HCT116 (cell line): ENCODE data around the gene ZSCAN23. TPM values are rescaled to one million over a fixed set of nuclear protein-coding genes. Genes with fewer than 3 reads are reported as not detected.
"Not testable (repeated sequence)": the region's sequence is repeated elsewhere in the genome, so short reads cannot be mapped to it uniquely, and the experiment has no call there.

Source experiments
- ATAC-seq: fragments of 200-7000 bp; cut with Tn5 transposase; 2 replicates; pipeline ENCODE4 v1.9.1; 2020; ENCODE audit warnings: mild to moderate bottlenecking, moderate library complexity
- BruUV-seq: library from RNA; stranded (reverse); fragments of 400-500 nt; replicated peaks from 2 replicates; lab custom pipeline; 2021; lab: Mats Ljungman, UMichigan
- CTCF ChIA-PET: fragments of 300-600 bp; sonication (Branson Sonifier 250); formaldehyde crosslinking; loops from one replicate; lab custom pipeline; 2021; ENCODE audit warnings: antibody characterized with exemption; lab: Charles Lee
- POLR2A ChIA-PET: fragments of 300-600, 350-600 bp; sonication (Branson Sonifier 250); formaldehyde crosslinking; loops from one replicate; lab custom pipeline; 2021; ENCODE audit warnings: antibody characterized with exemption; lab: Charles Lee
- RAD21 ChIA-PET, 2 experiments: fragments of 300-600 bp; sonication (Branson Sonifier 250); formaldehyde crosslinking; loops; one replicate each; lab custom pipeline; 2023; ENCODE audit warnings: low total read pairs in 2 of 2; ENCODE audit not compliant: uncharacterized antibody in 2 of 2, unreplicated experiment in 2 of 2, low non-redundant PET in 1 of 2; lab: Charles Lee
- DNase-seq: peaks from one replicate; pipeline ENCODE4 v3.0.0-alpha.2; 2010; ENCODE audit warnings: low read depth, low spot score
- H2AFZ ChIP-seq: fragments of 200-600 bp; shearing (Covaris generic), sonication (generic); 2 replicates; pipeline ENCODE4 v1.6.1; 2017; ENCODE audit warnings: low read depth, mixed run types, mixed read lengths, antibody characterized with exemption, low read length; ENCODE audit not compliant: poor library complexity, severe bottlenecking
- H3K27ac ChIP-seq: 2 replicates; pipeline ENCODE4 v1.5.1; 2012; ENCODE audit warnings: low read depth, low read length
- H3K27me3 ChIP-seq: fragments of 200-600 bp; sonication (generic); 2 replicates; pipeline ENCODE4 v1.6.1; 2016; ENCODE audit warnings: mixed run types, low read length, mixed read lengths; ENCODE audit not compliant: insufficient read depth
- H3K36me3 ChIP-seq, 2 experiments: fragments of 200-500 bp in 1 of 2; fragments of 200-600 bp in 1 of 2; sonication (Bioruptor generic) in 1 of 2; sonication (generic) in 1 of 2; 2 replicates each; pipeline versions ENCODE4 v1.5.1 to v1.6.1; 2014 to 2016; ENCODE audit warnings: low read length in 2 of 2, inconsistent platforms in 1 of 2, mixed read lengths in 1 of 2, mixed run types in 1 of 2; ENCODE audit not compliant: insufficient read depth in 2 of 2, control insufficient read depth in 1 of 2
- H3K4me1 ChIP-seq, 2 experiments: fragments of 200-600 bp in 1 of 2; sonication (generic) in 1 of 2; 2 replicates each; pipeline versions ENCODE4 v1.5.1 to v1.6.1; 2012 to 2017; ENCODE audit warnings: low read length in 2 of 2, inconsistent platforms in 1 of 2, mild to moderate bottlenecking in 1 of 2, mixed read lengths in 1 of 2, mixed run types in 1 of 2, moderate library complexity in 1 of 2; ENCODE audit not compliant: insufficient read depth in 2 of 2, control insufficient read depth in 1 of 2
- H3K4me2 ChIP-seq: fragments of 200-600 bp; sonication (generic); 2 replicates; pipeline ENCODE4 v1.6.1; 2017; ENCODE audit warnings: mixed run types, low read length, mixed read lengths
- H3K4me3 ChIP-seq, 2 experiments: fragments of 200-600 bp in 1 of 2; sonication (generic) in 1 of 2; replicated peaks in 1 of 2; 2 replicates each; pipeline ENCODE4 v1.5.1; 2011 to 2016; ENCODE audit warnings: low read length in 2 of 2, control low read depth in 1 of 2, low read depth in 1 of 2, mild to moderate bottlenecking in 1 of 2, mixed read lengths in 1 of 2, mixed run types in 1 of 2
- H3K79me2 ChIP-seq: fragments of 200-600 bp; sonication (generic); 2 replicates; pipeline ENCODE4 v1.6.1; 2017; ENCODE audit warnings: mild to moderate bottlenecking, mixed run types, low read length, moderate library complexity, mixed read lengths; ENCODE audit not compliant: insufficient read depth
- H3K9ac ChIP-seq: fragments of 200-600 bp; sonication (generic); 2 replicates; pipeline ENCODE4 v1.6.1; 2016; ENCODE audit warnings: low read length, mixed read lengths
- H3K9me2 ChIP-seq: fragments of 200-600 bp; sonication (generic), shearing (Covaris generic); 2 replicates; pipeline ENCODE4 v1.6.1; 2017; ENCODE audit warnings: mixed run types, mild to moderate bottlenecking, moderate library complexity; ENCODE audit not compliant: insufficient read depth
- H3K9me3 ChIP-seq, 2 experiments: fragments of 200-500 bp in 1 of 2; fragments of 200-600 bp in 1 of 2; sonication (Bioruptor generic) in 1 of 2; sonication (generic) in 1 of 2; 2 replicates each; pipeline ENCODE4 v1.6.1; 2014 to 2017; ENCODE audit warnings: low read length in 2 of 2, mixed read lengths in 2 of 2, inconsistent platforms in 1 of 2, low read depth in 1 of 2, mild to moderate bottlenecking in 1 of 2, mixed run types in 1 of 2, moderate library complexity in 1 of 2; ENCODE audit not compliant: control insufficient read depth in 1 of 2, insufficient read depth in 1 of 2
- H4K20me1 ChIP-seq: fragments of 200-600 bp; sonication (generic), shearing (Covaris generic); 2 replicates; pipeline ENCODE4 v1.6.1; 2017; ENCODE audit warnings: mixed run types, mild to moderate bottlenecking, moderate library complexity; ENCODE audit not compliant: insufficient read depth
- EGR1 ChIP-seq: IDR thresholded peaks from 2 replicates; pipeline ENCODE4 v1.6.1; 2012; ENCODE audit warnings: low read depth
- ELF1 ChIP-seq: IDR thresholded peaks from 2 replicates; pipeline ENCODE4 v1.6.1; 2012; ENCODE audit warnings: low read depth, borderline replicate concordance
- EZH2phosphoT487 ChIP-seq: fragments of 200-600 bp; IDR thresholded peaks from 2 replicates; pipeline ENCODE4 v1.6.1; 2018; ENCODE audit warnings: antibody characterized with exemption, borderline replicate concordance
- POLR2A ChIP-seq: IDR thresholded peaks from 2 replicates; pipeline ENCODE4 v1.7.0; 2011; ENCODE audit warnings: borderline replicate concordance; ENCODE audit not compliant: insufficient read depth, insufficient read length; ENCODE audit errors: extremely low read depth
- POLR2AphosphoS5 ChIP-seq: IDR thresholded peaks from 2 replicates; pipeline ENCODE4 v1.6.1; 2011; ENCODE audit warnings: mild to moderate bottlenecking, low read depth, low read length, moderate library complexity
- SIN3A ChIP-seq: IDR thresholded peaks from 2 replicates; pipeline ENCODE4 v1.6.1; 2012; ENCODE audit warnings: low read depth
- SP1 ChIP-seq: IDR thresholded peaks from 2 replicates; pipeline ENCODE4 v1.6.1; 2012; ENCODE audit warnings: low read depth
- SRF ChIP-seq: IDR thresholded peaks from 2 replicates; pipeline ENCODE4 v1.6.1; 2012; ENCODE audit warnings: low read depth
- TCF7L2 ChIP-seq: IDR thresholded peaks from 2 replicates; pipeline ENCODE4 v1.7.0; 2011; ENCODE audit warnings: borderline replicate concordance, inconsistent platforms; ENCODE audit not compliant: insufficient read depth, insufficient read length; ENCODE audit errors: extremely low read depth
- ZBTB33 ChIP-seq: IDR thresholded peaks from 2 replicates; pipeline ENCODE4 v1.6.1; 2011; ENCODE audit warnings: mild to moderate bottlenecking, low read length, moderate library complexity; ENCODE audit not compliant: insufficient replicate concordance; ENCODE audit errors: extremely low read depth
- intact Hi-C: fragments of 100-400 bp; cut with micrococcal nuclease; formaldehyde crosslinking; loops from 2 replicates; pipeline ENCODE4 v1.10.0; 2022
- total RNA-seq: library from RNA; stranded (reverse); gene quantifications from one replicate; pipeline ENCODE4 v1.2.1, GENCODE V29; 2021; ENCODE audit not compliant: unreplicated experiment

The ZSCAN23 gene
- total RNA-seq, 1 experiment from 2014 or later = not detected

- ChIA-PET RAD21 (no interaction called here), CTCF (no interaction called here), POLR2A (no interaction called here)
- H3K27ac ChIP-seq = no peak overlapping the region
- no peaks in the 10 kb centered on the region for H3K9me2 ChIP-seq
- H3K9ac ChIP-seq = no peak overlapping the region
- H3K36me3 ChIP-seq = no peaks in the 10 kb centered on the region
- no peaks in the 10 kb centered on the region for H4K20me1 ChIP-seq
- intact Hi-C loops = no loop called here
- H2AFZ ChIP-seq = no peak overlapping the region
- H3K27me3 ChIP-seq = no peaks in the 10 kb centered on the region
- DNase-seq (no peak), ATAC-seq (no peak)
- BruUV-seq = no TSS peak
- H3K4me3 ChIP-seq = no peak overlapping the region
- TF ChIP-seq TCF7L2 (no peak), SIN3A (no peak), SP1 (no peak), EGR1 (no peak), POLR2AphosphoS5 (no peak), SRF (no peak), EZH2phosphoT487 (no peak), ELF1 (no peak), POLR2A (no peak), ZBTB33 (no peak)
- H3K4me2 ChIP-seq = no peak overlapping the region
- no peaks in the 10 kb centered on the region for H3K9me3 ChIP-seq
- H3K4me1 ChIP-seq = no peaks in the 10 kb centered on the region
- H3K79me2 ChIP-seq = no peaks in the 10 kb centered on the region
Measured at GRCh38 chr6:28407401-28407800, 35.9 kb downstream of the ZSCAN23 start.

GRCh38 chr6:28403923-28404322 is 39.4 kb downstream of the ZSCAN23 start:
- H3K27me3 ChIP-seq, H3K4me3 ChIP-seq, H3K36me3 ChIP-seq, ATAC-seq, H3K4me1 ChIP-seq, H3K9me3 ChIP-seq, DNase-seq, POLR2A ChIA-PET, CTCF ChIA-PET, H3K79me2 ChIP-seq, H3K9me2 ChIP-seq, H3K4me2 ChIP-seq, H4K20me1 ChIP-seq, H3K27ac ChIP-seq, RAD21 ChIA-PET, BruUV-seq, H2AFZ ChIP-seq, H3K9ac ChIP-seq, intact Hi-C loops: not testable (repeated sequence)
